ENCODE results near the gene MAZ.

GRCh38 chr16:29807426-29808218 lies 1.3 kb downstream of the MAZ start:
- TF ChIP-seq CTCF (IDR thresholded peaks at IDR 0.05; ENCODE audit: control extremely low read depth in 1 of 3, insufficient read depth in 1 of 3, low read depth in 1 of 3, low read length in 3 of 3) (peak in 2 of 3 experiments; percentile 36 to 61; a peak in 2 of 4 replicates), E2F6 (IDR thresholded peaks at IDR 0.05) (peak; percentile 87)

Data from H1 (cell line).